Prostate gland (tissue), 2 donors: Measurements from ENCODE around the gene C1R. TPM values are rescaled to one million over a fixed set of nuclear protein-coding genes. Genes with fewer than 3 reads are reported as not detected.
A peak's percentile ranks its signal among the peaks of the same experiment; 100 is the strongest.

Experiments
- DNase-seq: peaks from one replicate; pipeline ENCODE4 v3.0.0-alpha.2; 2019; ENCODE audit warnings: low spot score
- H3K27ac ChIP-seq, 2 donors: fragments of 200-600 bp; sonication (generic); 2 replicates each; pipeline ENCODE4 v1.5.1; 2017 to 2019
- H3K27me3 ChIP-seq: fragments of 200-600 bp; sonication (generic); replicated peaks from 2 replicates; pipeline ENCODE4 v1.5.1; 2019; ENCODE audit not compliant: insufficient read depth
- H3K36me3 ChIP-seq, 2 donors: fragments of 200-600 bp; sonication (generic); 1 replicate in 1 of 2; 2 replicates in 1 of 2; pipeline versions ENCODE4 v1.5.1 to v1.8.1; 2017 to 2019
- H3K4me1 ChIP-seq: fragments of 200-600 bp; sonication (generic); replicated peaks from 2 replicates; pipeline ENCODE4 v1.5.1; 2019
- H3K4me3 ChIP-seq, 2 donors: fragments of 200-600 bp; sonication (generic); 2 replicates each; pipeline ENCODE4 v1.5.1; 2017 to 2019
- H3K9me3 ChIP-seq: fragments of 200-600 bp; sonication (generic); 2 replicates; pipeline ENCODE4 v1.5.1; 2017
- POLR2A ChIP-seq: fragments of 450-650 bp; IDR thresholded peaks from one replicate; pipeline ENCODE4 v1.6.1; 2016; ENCODE audit warnings: antibody characterized with exemption, mild to moderate bottlenecking
- POLR2AphosphoS5 ChIP-seq: sonication (generic); formaldehyde crosslinking; IDR thresholded peaks from one replicate; pipeline ENCODE4 v1.6.1; 2017; ENCODE audit warnings: antibody characterized with exemption
- WGBS: methylation state at CpG from one replicate; pipeline ENCODE4 v1.1.5; 2018; 5-methylcytosine and 5-hydroxymethylcytosine counted together
- intact Hi-C: fragments of 100-400 bp; cut with DNase I; formaldehyde crosslinking; loops from one replicate; pipeline ENCODE4 v1.14.2; 2022
- total RNA-seq, 2 donors: library from RNA; depleted of rRNA; stranded (reverse); fragments of >200 nt; gene quantifications; one replicate each; pipeline ENCODE4 v1.1.0, GENCODE V29; 2016
- TF ChIP-seq, protein P1 (sequence below), 4 experiments: fragments of 200-600 bp in 2 of 4; fragments of 450-650 bp in 2 of 4; sonication (generic) in 2 of 4; IDR thresholded peaks; 1 replicate in 3 of 4; 2 replicates in 1 of 4; pipeline ENCODE4 v1.5.1; 2016 to 2019; ENCODE audit warnings: antibody characterized with exemption in 4 of 4, mild to moderate bottlenecking in 2 of 4, moderate library complexity in 2 of 4

Gene C1R
- total RNA-seq, 2 donors from 2014 or later, result 104 to 261 TPM

- Histone ChIP-seq H3K36me3 (no peaks in the 10 kb centered on the region), H3K27me3 (no peaks in the 10 kb centered on the region), H3K4me3 (no peak overlapping the region), H3K9me3 (no peaks in the 10 kb centered on the region), H3K4me1 (no peaks in the 10 kb centered on the region), H3K27ac (no peak overlapping the region)
- 88% methylated on average over 5 of the region's 5 CpGs for WGBS
- no peak for DNase-seq
- TF ChIP-seq, protein P1, sequence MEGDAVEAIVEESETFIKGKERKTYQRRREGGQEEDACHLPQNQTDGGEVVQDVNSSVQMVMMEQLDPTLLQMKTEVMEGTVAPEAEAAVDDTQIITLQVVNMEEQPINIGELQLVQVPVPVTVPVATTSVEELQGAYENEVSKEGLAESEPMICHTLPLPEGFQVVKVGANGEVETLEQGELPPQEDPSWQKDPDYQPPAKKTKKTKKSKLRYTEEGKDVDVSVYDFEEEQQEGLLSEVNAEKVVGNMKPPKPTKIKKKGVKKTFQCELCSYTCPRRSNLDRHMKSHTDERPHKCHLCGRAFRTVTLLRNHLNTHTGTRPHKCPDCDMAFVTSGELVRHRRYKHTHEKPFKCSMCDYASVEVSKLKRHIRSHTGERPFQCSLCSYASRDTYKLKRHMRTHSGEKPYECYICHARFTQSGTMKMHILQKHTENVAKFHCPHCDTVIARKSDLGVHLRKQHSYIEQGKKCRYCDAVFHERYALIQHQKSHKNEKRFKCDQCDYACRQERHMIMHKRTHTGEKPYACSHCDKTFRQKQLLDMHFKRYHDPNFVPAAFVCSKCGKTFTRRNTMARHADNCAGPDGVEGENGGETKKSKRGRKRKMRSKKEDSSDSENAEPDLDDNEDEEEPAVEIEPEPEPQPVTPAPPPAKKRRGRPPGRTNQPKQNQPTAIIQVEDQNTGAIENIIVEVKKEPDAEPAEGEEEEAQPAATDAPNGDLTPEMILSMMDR (IDR thresholded peaks at IDR 0.05), result no peak
- TF ChIP-seq POLR2A (no peak), POLR2AphosphoS5 (no peak)
- intact Hi-C loops, result loop anchor here (5.0 kb wide), 1 partner anchor 163 kb away; no protein-coding TSS in a partner anchor
These were observed 18.4 kb upstream of the C1R start for GRCh38 chr12:7110661-7111060.

DNA sequence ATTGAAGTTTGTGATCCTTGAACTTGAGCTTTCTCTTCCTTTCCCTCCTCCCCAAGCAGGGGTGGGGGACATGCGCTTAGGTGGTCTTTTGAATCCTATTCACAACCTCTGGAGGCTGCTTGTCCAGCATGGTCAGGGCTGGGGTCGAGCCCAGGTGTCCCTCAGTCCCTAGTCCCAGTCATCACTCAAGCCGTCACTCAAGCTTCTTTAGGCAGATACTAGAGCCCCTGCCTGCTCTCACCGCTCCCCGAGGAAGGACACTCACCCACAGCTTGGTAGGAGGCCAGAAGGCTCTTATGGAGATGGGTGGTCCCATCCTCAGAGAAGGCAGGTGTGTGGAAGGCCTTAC lies 17.3 kb upstream of the C1R start:
- intact Hi-C loops, result loop anchor here (2.0 kb wide), 1 partner anchor 49 kb away; the partner anchor contains the start of gene C1S
- 81% methylated on average over 5 of the region's 5 CpGs for WGBS

GRCh38 chr12:7108796-7109571 lies 16.7 kb upstream of the C1R start, which contains the start of gene C1RL:
Gene C1RL, minus strand, starts transcription at chr12:7109214. Its CDS starts 34 bp downstream, at chr12:7109180.
- Histone ChIP-seq H3K27me3 (no peaks in the 10 kb centered on the region), H3K27ac (peak within 1 kb of the TSS; percentile 77 to 89), H3K9me3 (no peaks in the 10 kb centered on the region), H3K36me3 (no peaks in the 10 kb centered on the region), H3K4me1 (no peaks in the 10 kb centered on the region), H3K4me3 (peak within 1 kb of the TSS; percentile 45 to 54)
- peak; percentile 82 for DNase-seq
- peak; percentile 87 for TF ChIP-seq POLR2AphosphoS5
- TF ChIP-seq, protein P1 (IDR thresholded peaks at IDR 0.05), result peak; percentile 96 to 98 (median 97)
- peak; percentile 29 for TF ChIP-seq POLR2A
- intact Hi-C loops, result loop anchor here (2.0 kb wide), 1 partner anchor 48 kb away; the partner anchor contains the start of gene C1S
- 14% methylated on average over 23 of the region's 23 CpGs for WGBS

More for the DNA sequence above, 17.3 kb upstream of the C1R start:
- peak overlapping the region; percentile 77 to 89 for H3K27ac ChIP-seq
- no peak overlapping the region for H3K4me3 ChIP-seq
- H3K27me3 ChIP-seq, result no peaks in the 10 kb centered on the region
- TF ChIP-seq, protein P1 (IDR thresholded peaks at IDR 0.05), result no peak
- TF ChIP-seq POLR2AphosphoS5 (no peak), POLR2A (no peak)
- no peaks in the 10 kb centered on the region for H3K4me1 ChIP-seq
- no peaks in the 10 kb centered on the region for H3K9me3 ChIP-seq
- no peaks in the 10 kb centered on the region for H3K36me3 ChIP-seq
- no peak for DNase-seq

DNA sequence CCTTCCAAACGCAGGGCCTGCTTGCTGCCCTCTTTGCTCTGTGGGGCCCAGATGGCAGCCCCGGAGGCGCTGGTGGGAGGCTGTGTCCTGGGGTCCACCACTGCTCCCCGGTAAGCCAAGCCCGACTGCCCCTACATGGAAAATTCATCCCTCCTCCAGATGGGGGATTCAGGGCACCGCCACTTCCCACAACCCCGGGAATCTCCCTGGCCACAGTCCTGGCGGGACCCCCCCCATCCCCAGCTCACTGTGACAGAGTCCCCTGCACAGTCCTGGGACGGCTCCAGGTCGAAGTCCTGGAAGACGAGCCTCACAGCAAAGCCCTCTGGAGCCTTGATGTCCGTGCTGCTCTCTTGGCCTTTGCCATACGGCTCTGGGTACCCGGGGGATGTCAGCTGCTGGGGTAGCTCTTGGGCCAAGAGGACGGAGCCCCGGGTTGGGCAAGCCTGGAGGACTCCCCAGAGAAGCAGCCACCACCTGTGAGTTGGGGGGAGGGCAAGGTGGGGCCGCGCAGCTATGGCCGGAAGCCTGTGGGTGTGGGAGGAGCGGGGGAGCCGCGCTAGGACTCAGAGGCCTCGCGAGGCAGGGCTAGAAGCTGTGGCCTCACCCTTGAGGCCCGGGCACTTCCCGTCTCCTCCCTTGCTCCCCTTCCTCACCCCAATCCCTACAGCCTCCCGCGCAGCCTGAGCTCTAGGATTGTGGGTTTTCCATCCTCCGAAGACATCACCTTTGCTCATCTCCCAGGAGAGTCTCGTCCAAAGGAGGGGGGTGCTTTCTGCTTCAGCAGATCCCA lies 16.0 kb upstream of the C1R start:
- Histone ChIP-seq H3K36me3 (no peaks in the 10 kb centered on the region), H3K27me3 (no peaks in the 10 kb centered on the region), H3K27ac (peak overlapping the region; percentile 77 to 89), H3K9me3 (no peaks in the 10 kb centered on the region), H3K4me3 (peak overlapping the region; percentile 45 to 54), H3K4me1 (no peaks in the 10 kb centered on the region)
- intact Hi-C loops, result loop anchor here (2.0 kb wide), 1 partner anchor 47 kb away; the partner anchor contains the start of gene C1S
- WGBS, result 2% methylated on average over 20 of the region's 30 CpGs
- DNase-seq, result peak; percentile 52
- no peak for TF ChIP-seq POLR2AphosphoS5
- TF ChIP-seq POLR2A, result peak; percentile 79
- TF ChIP-seq, protein P1 (IDR thresholded peaks at IDR 0.05), result peak in 1 of 4 experiments; percentile 1
